Measurements from ENCODE around the gene SLC44A1. TPM values are rescaled to one million over a fixed set of nuclear protein-coding genes. Genes with fewer than 3 reads are reported as not detected.

The SLC44A1 gene
- total and polyA plus RNA-seq, 10 of the 15 experiments (the other 5 are each of a cell fraction or from before 2014, with no cell fraction given) = 2.4 to 21.2 (median 12.4) TPM

DNA sequence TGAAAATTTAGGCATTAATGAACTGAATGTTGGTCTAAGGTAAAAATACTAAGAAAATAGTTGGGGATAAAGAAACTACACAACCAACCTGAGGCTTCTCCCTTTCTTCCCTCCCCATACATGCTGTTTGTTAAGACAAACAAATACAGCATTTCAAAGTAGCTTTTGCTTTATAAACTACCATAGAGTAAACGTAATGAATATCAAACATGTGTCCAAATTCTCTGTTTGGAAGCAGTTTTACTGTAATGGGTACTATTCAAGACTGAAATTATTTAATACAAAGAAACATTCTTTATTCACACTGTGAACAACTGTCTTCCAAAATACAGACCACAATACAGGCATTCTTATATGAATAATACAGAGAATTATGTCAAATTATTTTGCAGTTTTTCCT is 52.0 kb downstream of the SLC44A1 start:
- no peak overlapping the region for H3K4me2 ChIP-seq (ENCODE audit: control insufficient read depth, insufficient read depth)

More for the DNA sequence above, 52.0 kb downstream of the SLC44A1 start:
- BruUV-seq (replicated peaks) = no TSS peak
- in situ Hi-C loops (cut with MboI) (no loop called here), intact Hi-C loops (cut with micrococcal nuclease; ENCODE audit: unreplicated experiment) (no loop called here)
- ATAC-seq (no peak), DNase-seq (ENCODE audit: low read depth, low spot score) (no peak), FAIRE-seq (no peak)
- no peaks in the 10 kb centered on the region for H3K79me2 ChIP-seq (ENCODE audit: control insufficient read depth, insufficient read depth, low read length)
- H3K9ac ChIP-seq (ENCODE audit: control insufficient read depth, insufficient read depth, low read length) = no peak overlapping the region
- no peaks in the 10 kb centered on the region for H3K9me3 ChIP-seq (replicated peaks; ENCODE audit: control insufficient read depth, insufficient read depth, low read length)
- H3K36me3 ChIP-seq (ENCODE audit: control insufficient read depth in 2 of 2, insufficient read depth in 2 of 2, low read length in 1 of 2) = no peaks in the 10 kb centered on the region
- H3K4me1 ChIP-seq (ENCODE audit: control insufficient read depth, insufficient read depth, low read length) = no peaks in the 10 kb centered on the region
- POLR2A ChIA-PET = interaction anchor here (1.0 kb wide), 1 partner anchor 13 kb away, joined by 3 read pairs; no protein-coding TSS in a partner anchor
- RAD21 ChIA-PET (ENCODE audit: unreplicated experiment) = no interaction called here
- no peak overlapping the region for H3K27ac ChIP-seq (ENCODE audit: control insufficient read depth, insufficient read depth)
- WGBS (ENCODE audit: insufficient coverage, insufficient replicate concordance, low lambda C conversion rate, missing lambda C conversion rate) = 0% methylated on average over 1 of the region's 1 CpG
- no peaks in the 10 kb centered on the region for H4K20me1 ChIP-seq (ENCODE audit: control insufficient read depth, insufficient read depth)
- TF ChIP-seq YY1 (IDR thresholded peaks at IDR 0.05; ENCODE audit: low read depth, low read length) (no peak), SIN3A (IDR thresholded peaks at IDR 0.05; ENCODE audit: low read depth, low read length) (no peak), BACH1 (IDR thresholded peaks at IDR 0.05; ENCODE audit: borderline replicate concordance) (no peak), SUZ12 (IDR thresholded peaks at IDR 0.05; ENCODE audit: unreplicated experiment) (no peak), FOS (IDR thresholded peaks at IDR 0.05; ENCODE audit: borderline replicate concordance, extremely low read depth, insufficient read length) (no peak), NFYA (IDR thresholded peaks at IDR 0.05; ENCODE audit: borderline replicate concordance, low read depth, low read length) (no peak), JUNB (IDR thresholded peaks at IDR 0.05) (no peak), TBL1XR1 (IDR thresholded peaks at IDR 0.05; ENCODE audit: low read depth, low read length) (no peak), CHD4 (IDR thresholded peaks at IDR 0.05) (no peak), CHD1 (IDR thresholded peaks at IDR 0.05; ENCODE audit: low read depth, low read length) (no peak), SIX5 (IDR thresholded peaks at IDR 0.05; ENCODE audit: low read depth, low read length, severe bottlenecking) (no peak), ZZZ3 (IDR thresholded peaks at IDR 0.05; ENCODE audit: control insufficient read depth, insufficient read length, low read depth) (no peak)
- TF ChIP-seq, protein P1, sequence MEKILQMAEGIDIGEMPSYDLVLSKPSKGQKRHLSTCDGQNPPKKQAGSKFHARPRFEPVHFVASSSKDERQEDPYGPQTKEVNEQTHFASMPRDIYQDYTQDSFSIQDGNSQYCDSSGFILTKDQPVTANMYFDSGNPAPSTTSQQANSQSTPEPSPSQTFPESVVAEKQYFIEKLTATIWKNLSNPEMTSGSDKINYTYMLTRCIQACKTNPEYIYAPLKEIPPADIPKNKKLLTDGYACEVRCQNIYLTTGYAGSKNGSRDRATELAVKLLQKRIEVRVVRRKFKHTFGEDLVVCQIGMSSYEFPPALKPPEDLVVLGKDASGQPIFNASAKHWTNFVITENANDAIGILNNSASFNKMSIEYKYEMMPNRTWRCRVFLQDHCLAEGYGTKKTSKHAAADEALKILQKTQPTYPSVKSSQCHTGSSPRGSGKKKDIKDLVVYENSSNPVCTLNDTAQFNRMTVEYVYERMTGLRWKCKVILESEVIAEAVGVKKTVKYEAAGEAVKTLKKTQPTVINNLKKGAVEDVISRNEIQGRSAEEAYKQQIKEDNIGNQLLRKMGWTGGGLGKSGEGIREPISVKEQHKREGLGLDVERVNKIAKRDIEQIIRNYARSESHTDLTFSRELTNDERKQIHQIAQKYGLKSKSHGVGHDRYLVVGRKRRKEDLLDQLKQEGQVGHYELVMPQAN (conservative IDR thresholded peaks at IDR 0.05) = no peak
- TF ChIP-seq, protein P2, sequence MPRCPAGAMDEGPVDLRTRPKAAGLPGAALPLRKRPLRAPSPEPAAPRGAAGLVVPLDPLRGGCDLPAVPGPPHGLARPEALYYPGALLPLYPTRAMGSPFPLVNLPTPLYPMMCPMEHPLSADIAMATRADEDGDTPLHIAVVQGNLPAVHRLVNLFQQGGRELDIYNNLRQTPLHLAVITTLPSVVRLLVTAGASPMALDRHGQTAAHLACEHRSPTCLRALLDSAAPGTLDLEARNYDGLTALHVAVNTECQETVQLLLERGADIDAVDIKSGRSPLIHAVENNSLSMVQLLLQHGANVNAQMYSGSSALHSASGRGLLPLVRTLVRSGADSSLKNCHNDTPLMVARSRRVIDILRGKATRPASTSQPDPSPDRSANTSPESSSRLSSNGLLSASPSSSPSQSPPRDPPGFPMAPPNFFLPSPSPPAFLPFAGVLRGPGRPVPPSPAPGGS (IDR thresholded peaks at IDR 0.05; ENCODE audit: borderline replicate concordance, insufficient read depth, low read depth, low read length, poor library complexity, severe bottlenecking) = no peak
- TF ChIP-seq, protein P3, sequence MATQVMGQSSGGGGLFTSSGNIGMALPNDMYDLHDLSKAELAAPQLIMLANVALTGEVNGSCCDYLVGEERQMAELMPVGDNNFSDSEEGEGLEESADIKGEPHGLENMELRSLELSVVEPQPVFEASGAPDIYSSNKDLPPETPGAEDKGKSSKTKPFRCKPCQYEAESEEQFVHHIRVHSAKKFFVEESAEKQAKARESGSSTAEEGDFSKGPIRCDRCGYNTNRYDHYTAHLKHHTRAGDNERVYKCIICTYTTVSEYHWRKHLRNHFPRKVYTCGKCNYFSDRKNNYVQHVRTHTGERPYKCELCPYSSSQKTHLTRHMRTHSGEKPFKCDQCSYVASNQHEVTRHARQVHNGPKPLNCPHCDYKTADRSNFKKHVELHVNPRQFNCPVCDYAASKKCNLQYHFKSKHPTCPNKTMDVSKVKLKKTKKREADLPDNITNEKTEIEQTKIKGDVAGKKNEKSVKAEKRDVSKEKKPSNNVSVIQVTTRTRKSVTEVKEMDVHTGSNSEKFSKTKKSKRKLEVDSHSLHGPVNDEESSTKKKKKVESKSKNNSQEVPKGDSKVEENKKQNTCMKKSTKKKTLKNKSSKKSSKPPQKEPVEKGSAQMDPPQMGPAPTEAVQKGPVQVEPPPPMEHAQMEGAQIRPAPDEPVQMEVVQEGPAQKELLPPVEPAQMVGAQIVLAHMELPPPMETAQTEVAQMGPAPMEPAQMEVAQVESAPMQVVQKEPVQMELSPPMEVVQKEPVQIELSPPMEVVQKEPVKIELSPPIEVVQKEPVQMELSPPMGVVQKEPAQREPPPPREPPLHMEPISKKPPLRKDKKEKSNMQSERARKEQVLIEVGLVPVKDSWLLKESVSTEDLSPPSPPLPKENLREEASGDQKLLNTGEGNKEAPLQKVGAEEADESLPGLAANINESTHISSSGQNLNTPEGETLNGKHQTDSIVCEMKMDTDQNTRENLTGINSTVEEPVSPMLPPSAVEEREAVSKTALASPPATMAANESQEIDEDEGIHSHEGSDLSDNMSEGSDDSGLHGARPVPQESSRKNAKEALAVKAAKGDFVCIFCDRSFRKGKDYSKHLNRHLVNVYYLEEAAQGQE (IDR thresholded peaks at IDR 0.05; ENCODE audit: low read depth, low read length) = no peak
- SMC1A ChIA-PET (ENCODE audit: uncharacterized antibody, unreplicated experiment) = interaction anchor here (1.0 to 3.3 kb wide), 3 partner anchors 10 to 12 kb away, joined by 3 to 11 read pairs (median 8); no protein-coding TSS in a partner anchor
- H3K4me3 ChIP-seq = no peak overlapping the region
- CTCF ChIA-PET = no interaction called here
- H3K27me3 ChIP-seq (replicated peaks in 1 of 2; ENCODE audit: control insufficient read depth in 2 of 2, insufficient read depth in 2 of 2, low read length in 1 of 2) = no peaks in the 10 kb centered on the region
- H2AFZ ChIP-seq (ENCODE audit: control insufficient read depth, low read depth, low read length) = no peak overlapping the region

Measured in GM12878 (cell line).